Testis (tissue), 2 donors: ENCODE results near the gene SLC25A29.

Source experiments
- POLR2A ChIP-seq: fragments of 450-650 bp; IDR thresholded peaks from one replicate; pipeline ENCODE4 v1.6.1; 2017; ENCODE audit warnings: antibody characterized with exemption, mild to moderate bottlenecking, moderate library complexity
- TF ChIP-seq, protein P1 (sequence below), 3 experiments: fragments of 450-650 bp in 2 of 3; fragments of 200-600 bp in 1 of 3; sonication (generic) in 1 of 3; IDR thresholded peaks; one replicate each; pipeline ENCODE4 v1.5.1; 2016 to 2019; ENCODE audit warnings: antibody characterized with exemption in 3 of 3, mild to moderate bottlenecking in 2 of 3, moderate library complexity in 1 of 3

DNA sequence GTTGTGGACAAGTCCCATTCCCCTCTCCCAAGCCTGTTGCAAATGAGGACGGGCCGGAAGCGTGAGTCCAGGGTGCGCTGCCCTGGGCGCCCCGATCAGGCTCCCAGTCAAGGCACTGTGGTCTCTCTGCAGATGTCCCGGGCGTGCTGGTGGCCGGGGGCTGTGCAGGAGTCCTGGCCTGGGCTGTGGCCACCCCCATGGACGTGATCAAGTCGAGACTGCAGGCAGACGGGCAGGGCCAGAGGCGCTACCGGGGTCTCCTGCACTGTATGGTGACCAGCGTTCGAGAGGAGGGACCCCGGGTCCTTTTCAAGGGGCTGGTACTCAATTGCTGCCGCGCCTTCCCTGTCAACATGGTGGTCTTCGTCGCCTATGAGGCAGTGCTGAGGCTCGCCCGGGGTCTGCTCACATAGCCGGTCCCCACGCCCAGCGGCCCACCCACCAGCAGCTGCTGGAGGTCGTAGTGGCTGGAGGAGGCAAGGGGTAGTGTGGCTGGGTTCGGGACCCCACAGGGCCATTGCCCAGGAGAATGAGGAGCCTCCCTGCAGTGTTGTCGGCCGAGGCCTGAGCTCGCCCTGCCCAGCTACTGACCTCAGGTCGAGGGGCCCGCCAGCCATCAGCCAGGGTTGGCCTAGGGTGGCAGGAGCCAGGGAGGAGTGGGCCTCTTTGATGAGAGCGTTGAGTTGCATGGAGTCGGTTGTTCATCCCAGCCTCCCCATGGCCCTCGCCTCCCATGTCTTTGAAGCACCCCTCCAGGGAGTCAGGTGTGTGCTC, 23.2 kb upstream of the SLC25A29 start:
- TF ChIP-seq, protein P1, sequence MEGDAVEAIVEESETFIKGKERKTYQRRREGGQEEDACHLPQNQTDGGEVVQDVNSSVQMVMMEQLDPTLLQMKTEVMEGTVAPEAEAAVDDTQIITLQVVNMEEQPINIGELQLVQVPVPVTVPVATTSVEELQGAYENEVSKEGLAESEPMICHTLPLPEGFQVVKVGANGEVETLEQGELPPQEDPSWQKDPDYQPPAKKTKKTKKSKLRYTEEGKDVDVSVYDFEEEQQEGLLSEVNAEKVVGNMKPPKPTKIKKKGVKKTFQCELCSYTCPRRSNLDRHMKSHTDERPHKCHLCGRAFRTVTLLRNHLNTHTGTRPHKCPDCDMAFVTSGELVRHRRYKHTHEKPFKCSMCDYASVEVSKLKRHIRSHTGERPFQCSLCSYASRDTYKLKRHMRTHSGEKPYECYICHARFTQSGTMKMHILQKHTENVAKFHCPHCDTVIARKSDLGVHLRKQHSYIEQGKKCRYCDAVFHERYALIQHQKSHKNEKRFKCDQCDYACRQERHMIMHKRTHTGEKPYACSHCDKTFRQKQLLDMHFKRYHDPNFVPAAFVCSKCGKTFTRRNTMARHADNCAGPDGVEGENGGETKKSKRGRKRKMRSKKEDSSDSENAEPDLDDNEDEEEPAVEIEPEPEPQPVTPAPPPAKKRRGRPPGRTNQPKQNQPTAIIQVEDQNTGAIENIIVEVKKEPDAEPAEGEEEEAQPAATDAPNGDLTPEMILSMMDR (IDR thresholded peaks at IDR 0.05), result no peak
- TF ChIP-seq POLR2A, result no peak
